WI38 (cell line): ENCODE results near the gene FRMD7.

Source experiments
- H3K4me3 ChIP-seq: 2 replicates; pipeline ENCODE4 v1.5.1; 2011; ENCODE audit warnings: low read depth, mild to moderate bottlenecking, control low read depth, low read length
- CTCF ChIP-seq: IDR thresholded peaks from 2 replicates; pipeline ENCODE4 v1.5.1; 2012; ENCODE audit warnings: low read depth, mild to moderate bottlenecking, control low read depth, low read length

The FRMD7 gene

GRCh38 chrX:132040066-132040465, 87.8 kb downstream of the FRMD7 start:
- no peak for TF ChIP-seq CTCF
- no peak overlapping the region for H3K4me3 ChIP-seq

GRCh38 chrX:132037479-132037993, 90.3 kb downstream of the FRMD7 start:
- no peak overlapping the region for H3K4me3 ChIP-seq
- TF ChIP-seq CTCF = no peak

GRCh38 chrX:132034648-132035047, 93.2 kb downstream of the FRMD7 start:
- no peak overlapping the region for H3K4me3 ChIP-seq
- TF ChIP-seq CTCF = no peak

- TF ChIP-seq CTCF = no peak
- H3K4me3 ChIP-seq = no peak overlapping the region
These were observed 94.7 kb downstream of the FRMD7 start for GRCh38 chrX:132033166-132033565.

GRCh38 chrX:132031867-132032266, 96.0 kb downstream of the FRMD7 start:
- TF ChIP-seq CTCF = no peak
- H3K4me3 ChIP-seq = no peak overlapping the region

- no peak overlapping the region for H3K4me3 ChIP-seq
- TF ChIP-seq CTCF = no peak
These were observed 97.6 kb downstream of the FRMD7 start for GRCh38 chrX:132030264-132030663.
